Effector memory CD4-positive, alpha-beta T cell (primary cell): ENCODE results near the gene MMEL1.
A peak's percentile ranks its signal among the peaks of the same experiment; 100 is the strongest.
"Not testable (repeated sequence)": the region's sequence is repeated elsewhere in the genome, so short reads cannot be mapped to it uniquely, and the experiment has no call there.

ENCODE experiments used
- DNase-seq, 3 donors: peaks; one replicate each; pipeline ENCODE4 v3.0.0-alpha.2; 2020
- H3K27ac ChIP-seq: 2 replicates; pipeline ENCODE4 v1.7.0; 2013; ENCODE audit warnings: mild to moderate bottlenecking, low read length, moderate library complexity; ENCODE audit not compliant: insufficient read depth, poor library complexity, severe bottlenecking
- H3K27me3 ChIP-seq: replicated peaks from 2 replicates; pipeline ENCODE4 v1.7.0; 2013; ENCODE audit warnings: mild to moderate bottlenecking, low read length; ENCODE audit not compliant: insufficient read depth, control insufficient read depth, poor library complexity, severe bottlenecking
- H3K36me3 ChIP-seq: 2 replicates; pipeline ENCODE4 v1.7.0; 2013; ENCODE audit warnings: mild to moderate bottlenecking, low read length, moderate library complexity; ENCODE audit not compliant: control insufficient read depth, insufficient read depth
- H3K4me1 ChIP-seq: 2 replicates; pipeline ENCODE4 v1.7.0; 2013; ENCODE audit warnings: low read length, mild to moderate bottlenecking; ENCODE audit not compliant: control insufficient read depth, insufficient read depth, poor library complexity, severe bottlenecking
- H3K4me3 ChIP-seq: 2 replicates; pipeline ENCODE4 v1.7.0; 2013; ENCODE audit warnings: low read length, low read depth, mild to moderate bottlenecking; ENCODE audit not compliant: insufficient read depth, poor library complexity, severe bottlenecking
- H3K9me3 ChIP-seq: 2 replicates; pipeline ENCODE4 v1.7.0; 2013; ENCODE audit warnings: mild to moderate bottlenecking, low read length, moderate library complexity; ENCODE audit not compliant: control insufficient read depth
- total RNA-seq, 3 donors: gene quantifications; one replicate each; lab custom pipeline; 2026; lab: John Stamatoyannopoulos, UW

MMEL1 gene, protein sequence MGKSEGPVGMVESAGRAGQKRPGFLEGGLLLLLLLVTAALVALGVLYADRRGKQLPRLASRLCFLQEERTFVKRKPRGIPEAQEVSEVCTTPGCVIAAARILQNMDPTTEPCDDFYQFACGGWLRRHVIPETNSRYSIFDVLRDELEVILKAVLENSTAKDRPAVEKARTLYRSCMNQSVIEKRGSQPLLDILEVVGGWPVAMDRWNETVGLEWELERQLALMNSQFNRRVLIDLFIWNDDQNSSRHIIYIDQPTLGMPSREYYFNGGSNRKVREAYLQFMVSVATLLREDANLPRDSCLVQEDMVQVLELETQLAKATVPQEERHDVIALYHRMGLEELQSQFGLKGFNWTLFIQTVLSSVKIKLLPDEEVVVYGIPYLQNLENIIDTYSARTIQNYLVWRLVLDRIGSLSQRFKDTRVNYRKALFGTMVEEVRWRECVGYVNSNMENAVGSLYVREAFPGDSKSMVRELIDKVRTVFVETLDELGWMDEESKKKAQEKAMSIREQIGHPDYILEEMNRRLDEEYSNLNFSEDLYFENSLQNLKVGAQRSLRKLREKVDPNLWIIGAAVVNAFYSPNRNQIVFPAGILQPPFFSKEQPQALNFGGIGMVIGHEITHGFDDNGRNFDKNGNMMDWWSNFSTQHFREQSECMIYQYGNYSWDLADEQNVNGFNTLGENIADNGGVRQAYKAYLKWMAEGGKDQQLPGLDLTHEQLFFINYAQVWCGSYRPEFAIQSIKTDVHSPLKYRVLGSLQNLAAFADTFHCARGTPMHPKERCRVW
- total RNA-seq: 0 to 0.69 (median 0.17) reads per million in 3 donors

GRCh38 chr1:2632561-2633361 lies at the start of gene MMEL1:
TSS of gene MMEL1 (minus strand) at chr1:2633016. CDS start at chr1:2629484, 3,532 bp downstream.
- H3K27ac ChIP-seq: no peak within 1 kb of the TSS
- peaks cover 8% of the 10 kb centered on the region for H3K4me1 ChIP-seq
- peaks cover 18% of the 10 kb centered on the region for H3K27me3 ChIP-seq
- H3K36me3 ChIP-seq: no peaks in the 10 kb centered on the region
- no peak for DNase-seq
- no peak within 1 kb of the TSS for H3K4me3 ChIP-seq
- H3K9me3 ChIP-seq: no peaks in the 10 kb centered on the region

DNA sequence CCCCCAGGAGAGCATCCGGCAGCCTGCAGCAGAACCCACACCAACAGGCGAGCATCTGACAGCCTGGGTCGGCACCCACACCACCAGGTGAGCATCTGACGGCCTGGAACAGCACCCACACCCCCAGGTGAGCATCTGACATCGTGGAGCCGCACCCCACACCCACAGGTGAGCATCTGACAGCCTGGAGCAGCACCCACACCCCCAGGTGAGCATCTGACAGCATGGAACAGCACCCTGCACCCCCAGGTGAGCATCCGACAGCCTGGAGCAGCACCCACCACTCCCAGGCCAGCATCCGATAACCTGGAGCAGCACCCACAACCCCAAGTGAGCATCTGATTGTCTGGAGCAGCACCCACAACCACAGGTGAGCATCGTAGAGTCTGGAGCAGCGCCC lies 43.9 kb upstream of the MMEL1 start:
- not testable (repeated sequence) for H3K27me3 ChIP-seq, DNase-seq, H3K4me1 ChIP-seq, H3K27ac ChIP-seq, H3K4me3 ChIP-seq, H3K9me3 ChIP-seq, H3K36me3 ChIP-seq

- H3K9me3 ChIP-seq, H3K36me3 ChIP-seq, H3K27ac ChIP-seq, H3K4me3 ChIP-seq, DNase-seq, H3K27me3 ChIP-seq, H3K4me1 ChIP-seq: not testable (repeated sequence)
Observed at GRCh38 chr1:2671656-2672055, 38.8 kb upstream of the MMEL1 start.

DNA sequence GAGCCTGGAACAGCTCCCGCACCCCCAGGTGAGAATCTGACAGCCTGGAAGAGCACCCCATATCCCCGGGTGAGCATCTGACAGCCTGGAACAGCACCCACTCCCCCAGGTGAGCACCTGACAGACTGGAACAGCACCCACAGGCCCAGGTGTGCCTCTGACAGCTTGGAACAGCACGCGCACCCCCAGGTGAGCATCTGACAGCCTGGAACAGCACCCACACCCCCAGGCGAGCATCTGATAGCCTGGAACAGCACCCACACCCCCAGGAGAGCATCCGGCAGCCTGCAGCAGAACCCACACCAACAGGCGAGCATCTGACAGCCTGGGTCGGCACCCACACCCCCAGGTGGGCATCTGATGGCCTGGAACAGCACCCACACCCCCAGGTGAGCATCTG lies 27.0 kb upstream of the MMEL1 start:
- H3K36me3 ChIP-seq, H3K9me3 ChIP-seq, DNase-seq, H3K4me1 ChIP-seq, H3K27me3 ChIP-seq, H3K4me3 ChIP-seq, H3K27ac ChIP-seq: not testable (repeated sequence)

GRCh38 chr1:2657909-2658308 lies 25.1 kb upstream of the MMEL1 start:
- not testable (repeated sequence) for H3K27ac ChIP-seq, DNase-seq, H3K4me3 ChIP-seq, H3K9me3 ChIP-seq, H3K4me1 ChIP-seq, H3K36me3 ChIP-seq
- peaks cover 22% of the 10 kb centered on the region for H3K27me3 ChIP-seq

DNA sequence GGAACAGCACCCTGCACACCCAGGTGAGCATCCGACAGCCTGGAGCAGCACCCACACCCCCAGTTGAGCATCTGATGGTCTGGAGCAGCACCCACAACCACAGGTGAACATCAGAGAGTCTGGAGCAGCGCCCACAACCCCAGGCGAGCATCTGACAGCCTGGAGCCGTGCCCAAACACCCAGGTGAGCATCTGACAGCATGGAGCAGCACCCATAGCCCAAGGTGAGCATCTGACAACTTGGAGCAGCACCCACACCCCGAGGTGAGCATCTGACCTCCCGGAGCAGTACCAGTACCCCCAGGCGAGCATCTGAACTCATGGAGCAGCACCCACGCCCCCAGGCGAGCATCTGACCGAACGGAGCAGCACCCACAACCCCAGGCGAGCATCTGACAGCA lies 24.3 kb upstream of the MMEL1 start:
- H3K4me3 ChIP-seq, H3K9me3 ChIP-seq, H3K4me1 ChIP-seq, H3K27ac ChIP-seq, H3K36me3 ChIP-seq, DNase-seq: not testable (repeated sequence)
- peaks cover 25% of the 10 kb centered on the region for H3K27me3 ChIP-seq

- H3K27me3 ChIP-seq: peaks cover 30% of the 10 kb centered on the region
- DNase-seq, H3K4me3 ChIP-seq: not testable (repeated sequence)
Observed at GRCh38 chr1:2655598-2656434, 23.0 kb upstream of the MMEL1 start.

DNA sequence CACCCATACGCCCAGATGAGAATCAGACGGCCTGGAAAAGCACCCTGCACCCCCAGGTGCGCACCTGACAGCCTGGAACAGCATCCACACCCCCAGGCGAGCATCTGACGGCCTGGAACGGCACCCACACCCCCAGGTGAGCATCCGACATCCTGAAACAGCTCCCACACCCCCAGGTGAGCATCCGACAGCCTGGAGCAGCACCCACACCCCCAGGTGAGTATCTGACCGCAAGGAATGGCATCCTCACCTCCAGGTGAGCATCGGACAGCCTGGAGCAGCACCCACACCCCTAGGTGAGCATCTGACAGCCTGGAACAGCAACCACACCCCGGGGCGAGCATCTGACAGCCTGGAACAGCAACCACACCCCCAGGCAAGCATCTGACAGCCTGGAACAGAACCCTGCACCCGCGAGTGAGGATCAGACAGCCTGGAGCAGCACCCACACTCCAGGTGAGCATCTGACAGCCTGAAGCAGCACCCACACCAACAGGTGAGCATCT lies 21.7 kb upstream of the MMEL1 start:
- DNase-seq, H3K27ac ChIP-seq, H3K4me1 ChIP-seq, H3K9me3 ChIP-seq, H3K36me3 ChIP-seq, H3K4me3 ChIP-seq: not testable (repeated sequence)
- peaks cover 31% of the 10 kb centered on the region for H3K27me3 ChIP-seq

More at GRCh38 chr1:2655598-2656434, 23.0 kb upstream of the MMEL1 start:
- H3K27ac ChIP-seq, H3K4me1 ChIP-seq, H3K36me3 ChIP-seq, H3K9me3 ChIP-seq: not testable (repeated sequence)

DNA sequence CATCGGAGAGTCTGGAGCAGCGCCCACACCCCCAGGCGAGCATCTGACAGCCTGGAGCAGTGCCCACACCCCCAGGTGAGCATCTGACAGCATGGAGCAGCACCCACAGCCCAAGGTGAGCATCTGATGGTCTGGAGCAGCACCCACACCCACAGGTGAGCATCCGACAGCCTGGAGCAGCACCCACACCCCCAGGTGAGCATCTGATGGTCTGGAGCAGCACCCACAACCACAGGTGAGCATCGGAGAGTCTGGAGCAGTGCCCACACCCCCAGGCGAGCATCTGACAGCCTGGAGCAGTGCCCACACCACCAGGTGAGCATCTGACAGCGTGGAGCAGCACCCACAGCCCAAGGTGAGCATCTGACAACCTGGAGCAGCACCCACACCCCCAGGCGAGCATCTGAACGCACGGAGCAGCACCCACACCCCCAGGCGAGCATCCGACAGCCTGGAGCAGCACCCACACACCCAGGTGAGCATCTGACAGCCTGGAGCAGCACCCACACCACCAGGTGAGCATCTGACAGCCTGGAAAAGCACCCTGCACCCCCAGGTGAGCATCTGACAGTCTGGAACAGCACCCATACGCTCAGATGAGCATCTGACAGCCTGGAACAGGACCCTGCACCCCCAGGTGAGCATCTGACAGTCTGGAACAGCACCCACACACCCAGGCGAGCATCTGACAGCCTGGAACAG lies 21.1 kb upstream of the MMEL1 start:
- not testable (repeated sequence) for H3K4me1 ChIP-seq, H3K27ac ChIP-seq, H3K36me3 ChIP-seq, H3K4me3 ChIP-seq, H3K9me3 ChIP-seq
- peaks cover 31% of the 10 kb centered on the region for H3K27me3 ChIP-seq
- peak in 2 of 3 donors; percentile 18 to 41 for DNase-seq
